ENCODE measurements around the gene JAKMIP1. TPM values are rescaled to one million over a fixed set of nuclear protein-coding genes. Genes with fewer than 3 reads are reported as not detected.

The JAKMIP1 gene
- total RNA-seq, 1 experiment from 2014 or later, result not detected

DNA sequence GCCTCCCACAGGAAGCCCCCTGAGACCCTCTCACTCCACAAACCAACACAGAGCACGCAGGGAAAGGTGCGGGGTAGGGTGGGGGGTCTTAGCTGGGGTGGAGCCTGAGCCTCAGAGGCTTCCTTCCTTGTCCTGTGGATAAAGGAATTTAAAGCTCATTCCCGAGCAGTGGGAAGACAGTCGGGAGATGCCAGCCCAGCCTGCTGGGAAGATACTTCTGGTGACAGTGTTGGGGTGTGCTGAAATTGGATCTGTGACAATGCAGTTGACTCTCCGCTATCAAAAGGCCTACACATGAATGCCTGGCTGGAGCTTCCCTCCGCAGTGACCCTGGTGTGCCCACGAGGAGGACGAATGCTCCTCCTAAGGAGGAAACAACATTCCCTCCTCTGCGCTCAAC lies 45.5 kb downstream of the JAKMIP1 start:
- intact Hi-C loops (cut with micrococcal nuclease), result no loop called here
- Histone ChIP-seq H3K9me3 (ENCODE audit: control insufficient read depth in 1 of 2, insufficient read depth in 1 of 2, low read depth in 1 of 2, low read length in 2 of 2) (no peaks in the 10 kb centered on the region), H3K27ac (ENCODE audit: low read depth, low read length) (no peak overlapping the region), H3K36me3 (ENCODE audit: control insufficient read depth in 1 of 2, insufficient read depth in 2 of 2, low read length in 2 of 2) (no peaks in the 10 kb centered on the region), H3K4me2 (ENCODE audit: low read length) (no peak overlapping the region), H3K79me2 (ENCODE audit: insufficient read depth, low read length) (no peaks in the 10 kb centered on the region), H4K20me1 (ENCODE audit: insufficient read depth) (no peaks in the 10 kb centered on the region), H2AFZ (ENCODE audit: low read depth, low read length, poor library complexity, severe bottlenecking) (no peak overlapping the region), H3K4me3 (replicated peaks in 1 of 2; ENCODE audit: low read depth in 1 of 2, low read length in 2 of 2) (no peak overlapping the region), H3K27me3 (ENCODE audit: insufficient read depth, low read length) (peaks cover 28% of the 10 kb centered on the region), H3K4me1 (ENCODE audit: control insufficient read depth in 1 of 2, insufficient read depth in 2 of 2, low read length in 2 of 2) (no peaks in the 10 kb centered on the region), H3K9ac (ENCODE audit: low read length) (no peak overlapping the region), H3K9me2 (ENCODE audit: insufficient read depth) (no peaks in the 10 kb centered on the region)
- BruUV-seq (replicated peaks), result no TSS peak
- ChIA-PET POLR2A (no interaction called here), CTCF (no interaction called here), RAD21 (ENCODE audit: low non-redundant PET in 1 of 2, low total read pairs in 2 of 2, uncharacterized antibody in 2 of 2, unreplicated experiment in 2 of 2) (no interaction called here)
- ATAC-seq (no peak), DNase-seq (ENCODE audit: low read depth, low spot score) (no peak)
- TF ChIP-seq YY1 (IDR thresholded peaks at IDR 0.05; ENCODE audit: extremely low read depth, insufficient replicate concordance, low read depth, low read length) (no peak), SRF (IDR thresholded peaks at IDR 0.05; ENCODE audit: low read depth) (no peak), EZH2 (IDR thresholded peaks at IDR 0.05) (no peak), EZH2phosphoT487 (IDR thresholded peaks at IDR 0.05; ENCODE audit: borderline replicate concordance) (no peak), POLR2AphosphoS5 (IDR thresholded peaks at IDR 0.05; ENCODE audit: low read depth, low read length) (no peak)
- TF ChIP-seq, protein P1, sequence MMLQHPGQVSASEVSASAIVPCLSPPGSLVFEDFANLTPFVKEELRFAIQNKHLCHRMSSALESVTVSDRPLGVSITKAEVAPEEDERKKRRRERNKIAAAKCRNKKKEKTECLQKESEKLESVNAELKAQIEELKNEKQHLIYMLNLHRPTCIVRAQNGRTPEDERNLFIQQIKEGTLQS (IDR thresholded peaks at IDR 0.05), result no peak
- TF ChIP-seq, protein P2, sequence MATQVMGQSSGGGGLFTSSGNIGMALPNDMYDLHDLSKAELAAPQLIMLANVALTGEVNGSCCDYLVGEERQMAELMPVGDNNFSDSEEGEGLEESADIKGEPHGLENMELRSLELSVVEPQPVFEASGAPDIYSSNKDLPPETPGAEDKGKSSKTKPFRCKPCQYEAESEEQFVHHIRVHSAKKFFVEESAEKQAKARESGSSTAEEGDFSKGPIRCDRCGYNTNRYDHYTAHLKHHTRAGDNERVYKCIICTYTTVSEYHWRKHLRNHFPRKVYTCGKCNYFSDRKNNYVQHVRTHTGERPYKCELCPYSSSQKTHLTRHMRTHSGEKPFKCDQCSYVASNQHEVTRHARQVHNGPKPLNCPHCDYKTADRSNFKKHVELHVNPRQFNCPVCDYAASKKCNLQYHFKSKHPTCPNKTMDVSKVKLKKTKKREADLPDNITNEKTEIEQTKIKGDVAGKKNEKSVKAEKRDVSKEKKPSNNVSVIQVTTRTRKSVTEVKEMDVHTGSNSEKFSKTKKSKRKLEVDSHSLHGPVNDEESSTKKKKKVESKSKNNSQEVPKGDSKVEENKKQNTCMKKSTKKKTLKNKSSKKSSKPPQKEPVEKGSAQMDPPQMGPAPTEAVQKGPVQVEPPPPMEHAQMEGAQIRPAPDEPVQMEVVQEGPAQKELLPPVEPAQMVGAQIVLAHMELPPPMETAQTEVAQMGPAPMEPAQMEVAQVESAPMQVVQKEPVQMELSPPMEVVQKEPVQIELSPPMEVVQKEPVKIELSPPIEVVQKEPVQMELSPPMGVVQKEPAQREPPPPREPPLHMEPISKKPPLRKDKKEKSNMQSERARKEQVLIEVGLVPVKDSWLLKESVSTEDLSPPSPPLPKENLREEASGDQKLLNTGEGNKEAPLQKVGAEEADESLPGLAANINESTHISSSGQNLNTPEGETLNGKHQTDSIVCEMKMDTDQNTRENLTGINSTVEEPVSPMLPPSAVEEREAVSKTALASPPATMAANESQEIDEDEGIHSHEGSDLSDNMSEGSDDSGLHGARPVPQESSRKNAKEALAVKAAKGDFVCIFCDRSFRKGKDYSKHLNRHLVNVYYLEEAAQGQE (IDR thresholded peaks at IDR 0.05; ENCODE audit: low read depth), result no peak
